GM21717 (cell line): ENCODE measurements around the gene ATP11C.
A peak's percentile ranks its signal among the peaks of the same experiment; 100 is the strongest.
"Not testable (repeated sequence)": the region's sequence is repeated elsewhere in the genome, so short reads cannot be mapped to it uniquely, and the experiment has no call there.

Source experiments
- ATAC-seq: cut with Tn5 transposase; IDR thresholded peaks from one replicate; pipeline ENCODE4 v1.9.1; 2021; ENCODE audit warnings: mild to moderate bottlenecking, moderate library complexity; ENCODE audit not compliant: unreplicated experiment

The ATP11C gene

GRCh38 chrX:139864640-139865039 is 68.2 kb downstream of the ATP11C start:
- ATAC-seq = no peak

DNA sequence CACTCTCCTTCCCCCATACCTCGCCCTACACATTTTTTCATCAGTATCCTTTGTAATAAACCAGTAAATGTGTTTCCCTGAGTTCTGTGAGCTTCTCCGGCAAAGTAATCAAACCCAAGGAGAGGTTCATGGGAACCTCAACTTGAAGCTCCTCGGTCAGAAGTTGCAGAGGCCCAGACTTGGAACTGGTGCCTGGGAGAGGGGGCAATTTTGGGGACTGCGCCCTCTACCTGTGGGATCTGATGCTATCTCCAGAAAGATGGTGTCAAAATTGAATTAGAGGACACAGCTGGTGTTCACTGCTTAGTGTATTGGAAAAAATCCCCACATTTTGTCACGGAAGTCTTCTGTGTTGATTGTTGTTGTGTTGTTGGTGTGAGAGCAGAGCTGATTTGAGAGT is 70.6 kb downstream of the ATP11C start:
- no peak for ATAC-seq

DNA sequence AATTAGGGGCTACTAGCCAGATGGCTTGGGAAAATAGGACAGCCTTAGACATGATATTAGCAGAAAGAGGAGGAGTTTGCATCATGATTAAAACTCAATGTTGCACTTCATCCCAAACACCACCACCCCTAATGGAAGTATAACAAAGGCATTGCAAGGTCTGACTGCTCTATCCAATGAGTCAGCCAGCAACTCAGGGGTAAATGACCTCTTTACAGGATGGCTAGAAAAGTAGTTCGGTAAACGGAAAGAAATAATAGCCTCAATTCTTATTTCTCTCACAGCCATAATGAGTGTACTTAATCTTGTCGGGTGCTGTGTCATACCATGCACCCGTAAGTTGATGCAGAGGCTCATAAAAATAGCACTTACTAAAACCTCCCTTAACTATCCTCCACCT is 76.0 kb downstream of the ATP11C start:
- ATAC-seq = not testable (repeated sequence)

DNA sequence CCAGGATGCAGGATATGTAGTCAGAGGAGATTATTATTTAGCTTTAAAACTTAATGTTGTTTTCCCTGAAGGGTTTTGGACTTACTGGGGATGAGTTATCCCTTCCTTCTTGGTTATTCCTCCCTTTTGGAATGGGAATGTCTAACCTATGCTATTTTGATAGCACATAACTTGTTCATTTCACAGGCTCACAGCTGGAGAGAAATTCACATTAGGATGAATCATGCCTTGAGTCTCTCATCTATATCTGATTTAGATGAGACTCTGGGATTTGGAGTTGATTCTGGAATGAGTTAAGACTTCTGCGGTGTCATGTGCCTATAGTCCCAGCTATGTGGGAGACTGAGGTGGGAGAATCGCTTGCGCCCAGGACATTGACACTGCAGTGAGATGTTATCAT is 81.1 kb downstream of the ATP11C start:
- no peak for ATAC-seq

DNA sequence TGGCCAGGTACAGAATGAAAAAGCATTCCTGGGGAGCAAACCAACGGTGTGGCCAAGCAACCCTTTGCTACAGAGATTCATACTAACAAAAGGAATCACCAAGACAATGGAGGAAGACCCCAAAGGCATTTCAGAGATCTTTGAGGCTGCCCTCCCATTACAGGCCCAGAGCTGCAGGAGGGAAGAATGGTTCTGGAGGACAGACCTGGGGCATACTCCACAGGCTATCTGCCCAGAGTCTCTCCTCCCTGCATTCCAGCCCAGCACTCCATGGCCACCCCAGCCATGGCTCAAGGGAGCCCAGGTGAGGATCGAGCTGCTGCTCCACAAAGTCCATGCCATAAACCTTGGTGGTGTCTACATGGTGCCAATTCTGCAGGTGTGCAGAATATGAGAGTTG is 81.9 kb downstream of the ATP11C start:
- ATAC-seq = no peak

DNA sequence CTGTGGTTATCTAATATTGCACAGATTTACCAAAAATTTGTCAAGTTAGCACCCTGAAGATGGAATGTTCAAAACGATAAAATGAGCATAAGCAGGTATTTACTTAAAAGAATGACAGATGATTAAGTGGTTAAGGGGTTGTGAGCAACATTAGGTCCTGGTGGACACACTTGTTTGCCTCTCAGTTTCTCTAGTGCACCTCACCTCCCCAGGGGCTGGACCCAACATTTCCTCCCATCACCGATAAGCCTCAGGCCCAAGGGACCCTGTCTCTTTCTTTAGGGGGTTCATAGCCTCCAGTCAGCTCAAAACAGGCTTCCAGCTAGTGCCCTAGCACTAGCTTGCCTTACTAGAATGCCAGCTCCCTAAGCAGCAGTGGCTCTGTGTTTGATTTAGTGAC is 88.0 kb downstream of the ATP11C start:
- ATAC-seq = no peak

DNA sequence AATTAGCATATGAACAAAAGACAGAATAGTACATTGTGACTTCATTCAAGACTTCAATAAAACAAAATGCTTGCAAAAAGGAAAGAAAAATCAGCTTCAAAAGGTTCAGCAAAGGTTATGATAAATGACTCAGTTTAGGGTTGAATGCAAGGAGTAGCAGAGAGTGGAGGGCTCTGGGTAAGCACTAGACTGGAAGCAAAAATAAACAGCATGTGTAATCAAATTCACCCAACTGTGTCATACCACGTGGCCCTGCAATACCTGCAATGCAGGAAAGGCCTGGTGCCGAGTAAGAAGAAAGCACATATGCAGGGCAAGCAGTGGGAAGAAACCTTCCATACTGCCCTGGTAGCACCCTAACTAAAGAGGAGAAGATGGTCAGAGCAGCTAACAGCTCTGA is 88.7 kb downstream of the ATP11C start:
- peak; percentile 66 for ATAC-seq

DNA sequence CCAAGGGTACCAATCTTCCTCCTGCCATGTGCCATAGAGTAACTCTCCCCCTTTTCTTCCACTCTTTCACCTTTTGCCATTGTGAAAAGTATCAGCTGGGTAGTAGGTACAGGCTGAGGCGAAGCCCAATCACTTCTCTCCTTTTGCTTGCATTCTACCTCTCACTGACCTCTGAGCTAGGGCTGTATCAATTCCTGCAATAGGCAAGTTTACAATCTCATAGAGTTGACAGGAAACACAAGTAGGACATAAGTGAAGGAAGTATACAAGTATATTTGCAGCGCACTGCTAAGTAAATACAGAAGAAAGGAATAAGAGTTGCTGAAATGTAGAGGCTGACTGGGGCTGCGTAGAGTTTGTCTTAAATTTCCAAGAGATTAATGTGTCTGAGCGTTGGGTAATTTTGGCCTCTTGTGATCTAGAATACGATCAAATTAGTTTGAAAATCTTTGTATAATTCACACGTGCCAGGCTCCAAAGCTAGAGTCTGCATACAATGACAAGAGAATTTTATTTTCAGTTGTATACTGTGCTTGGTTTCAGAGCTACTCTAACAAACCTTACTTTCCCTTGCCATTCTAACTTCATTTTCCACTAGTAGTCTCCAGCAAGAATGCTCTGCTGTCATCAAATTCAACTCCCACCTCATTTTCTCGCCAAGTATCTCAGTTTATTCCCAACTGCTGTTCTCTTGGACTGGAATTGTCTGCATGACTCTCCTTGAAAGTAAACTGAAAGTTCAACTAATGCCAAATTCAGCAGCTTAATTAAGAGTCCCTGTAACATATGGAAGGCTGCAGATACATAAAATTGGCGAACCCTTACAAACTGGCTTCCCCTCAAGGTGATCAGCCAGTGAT is 90.3 kb downstream of the ATP11C start:
- no peak for ATAC-seq

- ATAC-seq = not testable (repeated sequence)
These were observed 96.5 kb downstream of the ATP11C start for GRCh38 chrX:139836335-139836734.

- ATAC-seq = no peak
These were observed 98.0 kb downstream of the ATP11C start for GRCh38 chrX:139834879-139835278.

DNA sequence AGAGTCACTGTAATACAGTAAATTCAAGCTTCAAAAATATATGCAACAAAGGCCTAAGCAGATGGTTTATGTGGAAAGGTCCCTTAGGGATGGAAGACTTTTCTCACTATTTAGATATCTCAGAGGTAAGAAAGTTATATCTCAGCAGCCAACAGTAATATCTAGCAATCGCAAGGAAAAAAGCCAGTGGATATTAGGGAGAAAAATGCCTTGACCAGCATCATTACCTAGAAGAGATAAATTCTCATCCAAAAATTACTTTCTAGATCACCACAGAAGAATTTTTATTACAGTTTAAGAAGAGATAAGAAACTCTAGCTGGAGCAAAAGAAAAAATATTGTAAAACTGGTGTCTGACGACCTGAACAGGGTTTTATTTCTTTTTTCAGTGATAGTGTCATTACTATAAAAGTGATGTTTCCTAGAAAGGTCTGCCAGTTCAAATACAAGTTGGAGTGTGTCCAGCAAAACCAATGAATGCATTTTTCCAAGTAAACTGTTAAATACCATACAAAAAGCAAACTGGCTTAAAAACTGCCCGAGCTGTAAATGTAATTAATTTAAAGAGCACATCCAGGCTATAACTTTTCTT is 100.0 kb downstream of the ATP11C start:
- ATAC-seq = no peak

DNA sequence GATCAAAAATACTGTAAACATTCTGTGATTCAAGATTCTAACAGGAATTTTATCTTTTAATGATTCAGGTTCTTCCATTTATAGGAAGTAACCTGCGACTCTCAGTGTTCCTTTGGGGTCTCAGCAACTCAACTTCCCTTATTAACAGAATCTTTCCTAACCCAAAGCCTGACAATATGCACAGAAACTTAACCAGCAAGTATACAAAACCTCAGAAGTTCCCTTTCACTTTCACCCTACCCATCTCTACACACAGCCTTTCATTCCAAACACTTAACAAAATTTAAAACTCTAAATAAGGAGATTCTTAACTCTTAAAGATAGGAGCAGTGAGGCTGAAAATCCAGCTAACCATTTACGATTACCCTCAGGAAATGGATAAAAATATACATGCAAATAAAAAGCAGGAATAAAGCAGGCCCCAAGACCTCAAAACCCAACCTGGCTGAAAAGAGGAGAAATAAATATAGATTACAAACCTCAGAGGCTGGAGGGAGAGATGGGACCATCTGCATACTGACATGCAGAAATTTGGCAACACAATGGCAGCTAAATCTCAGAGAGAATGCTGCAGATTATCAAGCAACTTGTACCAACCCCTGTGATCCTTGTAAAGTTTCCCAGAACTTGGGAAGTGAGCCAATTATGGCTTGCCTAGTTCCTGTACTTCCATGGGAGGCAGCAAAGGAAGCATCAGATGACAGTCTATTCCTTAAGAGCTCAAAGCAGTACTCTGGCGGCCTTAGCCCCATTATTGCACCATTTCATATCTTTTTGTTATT is 101.0 kb downstream of the ATP11C start:
- peak; percentile 87 for ATAC-seq

DNA sequence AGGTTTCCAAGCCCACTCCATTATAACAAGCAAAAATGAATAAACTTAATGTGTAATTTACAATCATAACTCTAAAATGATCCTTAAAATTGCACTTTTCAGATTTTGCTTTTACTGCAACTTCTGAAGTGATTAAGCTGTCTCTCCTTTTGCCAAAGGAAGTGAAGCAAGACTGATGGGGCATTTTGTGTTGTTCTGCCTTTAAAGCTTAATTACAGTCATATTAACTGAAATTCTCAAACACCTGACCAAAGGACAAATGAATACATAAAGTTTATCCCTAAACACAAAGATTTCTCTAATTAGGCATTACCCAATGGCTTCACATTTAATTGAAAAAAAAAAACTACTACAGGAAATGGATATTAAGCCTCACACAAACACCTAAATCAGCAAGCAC is 101.8 kb downstream of the ATP11C start:
- no peak for ATAC-seq

DNA sequence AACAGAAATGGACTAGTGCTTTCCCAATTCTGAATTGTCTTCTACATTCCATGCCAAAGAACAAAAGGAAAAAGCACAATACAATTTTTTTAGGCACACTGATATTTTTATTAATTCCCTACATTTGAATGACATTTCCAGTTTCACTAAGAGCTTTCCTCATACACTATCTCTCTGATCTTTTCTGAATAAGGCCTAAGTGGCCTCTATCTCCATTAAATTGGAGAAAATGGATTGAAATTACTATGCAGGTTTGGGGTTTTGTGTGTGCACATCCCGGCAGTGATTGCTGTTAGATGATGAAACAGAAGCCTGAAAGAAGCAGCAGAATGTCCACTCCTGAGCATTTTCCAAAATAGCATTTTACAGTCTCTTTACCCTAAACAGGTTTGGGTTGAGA is 104.0 kb downstream of the ATP11C start:
- ATAC-seq = no peak

DNA sequence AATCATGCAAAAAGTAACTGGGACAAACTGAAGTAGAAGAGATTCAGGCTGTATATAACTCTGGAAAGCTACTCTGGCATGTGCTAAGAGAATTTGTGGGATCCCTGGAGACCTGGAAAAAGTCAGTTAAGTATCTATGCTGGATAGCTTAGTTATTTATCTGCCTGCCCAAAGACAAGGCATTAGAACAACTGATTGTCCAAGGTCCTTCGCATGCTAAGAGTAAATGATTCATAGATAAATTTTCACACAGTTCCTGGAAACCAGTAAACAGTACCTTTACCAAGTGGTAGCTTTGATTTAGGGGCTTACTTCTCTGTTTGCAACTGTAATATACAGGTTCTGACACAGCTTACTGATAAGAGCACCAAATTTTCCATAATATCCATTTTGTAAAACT is 104.8 kb downstream of the ATP11C start:
- ATAC-seq = no peak

GRCh38 chrX:139826065-139827044 is 106.5 kb downstream of the ATP11C start:
- no peak for ATAC-seq

DNA sequence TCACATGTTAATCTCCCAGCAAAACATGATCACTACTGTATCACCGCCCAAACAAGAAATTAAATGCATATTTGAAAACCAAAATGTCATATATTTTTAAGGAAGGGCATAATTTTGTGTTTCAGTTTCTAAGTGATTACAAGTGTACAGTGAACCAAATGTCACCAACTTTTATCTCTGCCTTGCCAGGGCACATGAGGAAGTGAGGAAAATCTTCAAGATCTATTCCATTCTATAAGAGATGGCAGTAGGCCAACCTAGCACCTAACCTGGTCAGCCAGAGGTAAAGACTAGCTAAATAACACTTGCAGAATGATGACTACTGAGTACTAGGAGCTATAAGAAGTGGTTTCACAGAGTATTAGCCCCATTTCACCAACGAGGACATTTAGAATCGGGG is 107.2 kb downstream of the ATP11C start:
- ATAC-seq = no peak

DNA sequence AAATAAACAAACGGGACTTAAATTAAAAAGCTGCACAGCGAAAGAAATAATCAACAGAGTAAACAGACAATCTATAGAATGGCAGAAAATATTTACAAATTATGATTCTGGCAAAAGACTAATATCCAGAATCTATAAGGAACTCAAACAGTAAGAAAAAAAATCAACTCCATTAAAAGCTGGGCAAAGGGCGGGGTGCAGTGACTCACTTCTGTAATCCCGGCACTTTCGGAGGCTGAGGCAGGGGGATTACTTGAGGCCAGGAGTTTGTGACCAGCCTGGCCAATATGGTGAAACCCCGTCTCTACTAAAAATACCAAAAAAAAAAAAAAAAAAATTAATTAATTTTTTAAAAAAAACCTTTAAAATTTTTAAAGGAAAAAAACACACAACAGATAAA is 109.0 kb downstream of the ATP11C start:
- no peak for ATAC-seq

- ATAC-seq = no peak
These were observed 112.4 kb downstream of the ATP11C start for GRCh38 chrX:139820358-139820984.

DNA sequence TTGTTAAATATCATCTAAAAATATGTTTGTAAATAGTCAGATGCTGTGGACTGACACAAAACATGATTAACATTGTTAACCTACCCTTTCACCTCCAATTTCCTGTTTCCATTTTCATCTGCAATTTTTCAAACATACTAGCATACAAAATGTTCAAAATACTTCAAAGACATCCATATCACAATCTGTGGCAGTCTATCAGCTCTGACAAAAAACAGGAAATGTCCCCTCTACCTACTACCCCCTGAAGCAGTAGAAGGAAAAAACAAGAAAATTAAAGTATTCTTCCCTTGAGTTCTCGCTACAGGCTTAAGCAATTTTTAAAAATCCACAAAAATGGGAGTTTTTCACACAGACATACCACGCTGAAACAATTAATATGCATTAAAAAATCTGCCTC is 116.6 kb downstream of the ATP11C start:
- ATAC-seq = no peak
